Activated gamma-delta T cell (primary cell): ENCODE data around the gene PKN1.
"Not testable (repeated sequence)": the region's sequence is repeated elsewhere in the genome, so short reads cannot be mapped to it uniquely, and the experiment has no call there.

Experiments
- DNase-seq: peaks from one replicate; lab custom pipeline; 2025; lab: John Stamatoyannopoulos, UW
- total RNA-seq, 2 donors: gene quantifications; one replicate each; lab custom pipeline; 2026; lab: John Stamatoyannopoulos, UW

PKN1 gene
- 177 to 185 reads per million in 2 donors for total RNA-seq

- DNase-seq = peak; percentile 39
These were observed at the start of gene PKN1 for GRCh38 chr19:14432791-14433553. PKN1 (plus strand) TSS chr19:14433306; CDS start chr19:14433522, 216 bp downstream.

GRCh38 chr19:14383661-14384555 is 49.2 kb upstream of the PKN1 start:
- no peak for DNase-seq

GRCh38 chr19:14385492-14385891 is 47.6 kb upstream of the PKN1 start:
- DNase-seq = no peak

GRCh38 chr19:14390548-14390947 is 42.6 kb upstream of the PKN1 start:
- DNase-seq = no peak

GRCh38 chr19:14391156-14391821 is 41.8 kb upstream of the PKN1 start:
- DNase-seq = no peak

GRCh38 chr19:14393329-14393728 is 39.8 kb upstream of the PKN1 start:
- no peak for DNase-seq

- no peak for DNase-seq
These were observed 38.9 kb upstream of the PKN1 start for GRCh38 chr19:14394167-14394566.

- no peak for DNase-seq
These were observed 37.8 kb upstream of the PKN1 start for GRCh38 chr19:14395262-14395661.

- no peak for DNase-seq
These were observed 37.3 kb upstream of the PKN1 start for GRCh38 chr19:14395710-14396336.

GRCh38 chr19:14396730-14397129 is 36.4 kb upstream of the PKN1 start:
- not testable (repeated sequence) for DNase-seq

GRCh38 chr19:14397168-14397567 is 35.9 kb upstream of the PKN1 start:
- DNase-seq = not testable (repeated sequence)

GRCh38 chr19:14400951-14401431 is 32.1 kb upstream of the PKN1 start:
- DNase-seq = no peak

GRCh38 chr19:14401468-14402195 is 31.5 kb upstream of the PKN1 start:
- DNase-seq = no peak

- no peak for DNase-seq
These were observed 30.6 kb upstream of the PKN1 start for GRCh38 chr19:14402332-14403144.

GRCh38 chr19:14403145-14403930 is 29.8 kb upstream of the PKN1 start:
- DNase-seq = not testable (repeated sequence)

- no peak for DNase-seq
These were observed 28.8 kb upstream of the PKN1 start for GRCh38 chr19:14404312-14404711.

- no peak for DNase-seq
These were observed 27.7 kb upstream of the PKN1 start for GRCh38 chr19:14405380-14405757.

- DNase-seq = peak; percentile 82
These were observed 27.1 kb upstream of the PKN1 start for GRCh38 chr19:14405758-14406644.
